Measurements from ENCODE around the gene PTGR3. TPM values are rescaled to one million over a fixed set of nuclear protein-coding genes. Genes with fewer than 3 reads are reported as not detected.

The PTGR3 gene
- total and polyA plus RNA-seq, 4 donors, result 10.1 to 22.2 (median 21.4) TPM

DNA sequence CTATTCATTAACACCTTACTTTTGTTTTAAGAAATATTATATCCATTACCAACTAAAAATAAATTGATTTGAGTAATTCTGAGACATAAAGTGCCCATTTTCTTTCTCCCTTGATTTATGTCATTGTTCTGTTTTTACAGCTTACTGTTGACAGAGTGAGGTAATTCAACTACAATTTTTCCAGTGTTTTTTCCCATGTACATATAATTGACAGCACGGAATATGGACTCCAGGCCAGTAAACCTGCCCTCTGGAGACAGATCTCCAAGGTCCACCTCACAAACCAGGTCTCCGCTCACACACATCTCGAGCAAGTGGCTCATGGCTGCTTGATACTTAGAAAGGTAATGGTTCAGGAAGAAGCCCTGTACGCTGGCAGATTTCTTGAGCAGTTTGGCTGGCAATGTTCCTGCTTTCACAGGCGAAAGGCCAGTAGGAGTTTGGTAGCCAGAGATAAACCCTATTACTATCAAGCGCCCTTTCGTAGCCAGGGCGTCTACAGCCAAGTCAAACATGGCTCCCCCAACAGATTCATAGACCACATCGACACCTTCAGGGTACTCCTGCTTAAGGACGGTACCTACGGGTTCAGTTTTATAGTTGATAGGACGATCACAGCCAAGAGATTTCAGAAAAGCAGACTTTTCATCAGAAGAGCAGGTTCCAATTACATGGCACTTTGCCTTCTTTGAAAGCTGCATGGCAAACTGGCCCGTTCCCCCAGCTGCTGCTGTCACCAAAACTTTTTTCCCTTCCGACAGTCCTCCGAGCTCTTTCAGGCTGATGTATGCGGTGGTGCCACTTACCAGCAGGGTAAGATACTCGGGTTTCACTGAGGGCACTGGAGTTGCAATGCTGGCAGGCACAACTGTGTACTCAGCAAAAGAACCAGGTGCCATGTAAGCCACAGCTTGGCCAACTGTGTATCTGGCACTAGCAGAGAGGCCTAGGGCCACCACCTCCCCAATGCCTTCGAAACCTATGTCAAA lies 7.4 kb downstream of the PTGR3 start:
- H3K4me1 ChIP-seq (ENCODE audit: control insufficient read depth in 5 of 5, insufficient read depth in 5 of 5, low read length in 5 of 5), result peaks cover 7 to 59% (median 19%) of the 10 kb centered on the region in 5 donors
- H3K27me3 ChIP-seq (ENCODE audit: control insufficient read depth in 3 of 3, insufficient read depth in 3 of 3, low read length in 2 of 3), result peaks cover 0 to 3% (median 0%) of the 10 kb centered on the region in 3 donors
- DNase-seq (no peak), ATAC-seq (ENCODE audit: insufficient read depth, low FRiP score) (no peak)
- no peaks in the 10 kb centered on the region for H3K9me3 ChIP-seq (ENCODE audit: control insufficient read depth in 4 of 4, insufficient read depth in 3 of 4, low read length in 3 of 4)
- H3K36me3 ChIP-seq (ENCODE audit: control insufficient read depth in 4 of 4, insufficient read depth in 4 of 4, low read length in 4 of 4), result peaks cover 8 to 26% (median 14%) of the 10 kb centered on the region in 4 donors
- H3K4me3 ChIP-seq, result no peak overlapping the region
- no peak overlapping the region for H3K9ac ChIP-seq (ENCODE audit: insufficient read depth in 1 of 2, low read length in 2 of 2)
- WGBS, 2 donors, result 96 to 97% methylated on average over 18 of the region's 18 CpGs
- no peak overlapping the region for H3K27ac ChIP-seq (ENCODE audit: low read depth in 1 of 2, low read length in 1 of 2)
- TF ChIP-seq, protein P1, sequence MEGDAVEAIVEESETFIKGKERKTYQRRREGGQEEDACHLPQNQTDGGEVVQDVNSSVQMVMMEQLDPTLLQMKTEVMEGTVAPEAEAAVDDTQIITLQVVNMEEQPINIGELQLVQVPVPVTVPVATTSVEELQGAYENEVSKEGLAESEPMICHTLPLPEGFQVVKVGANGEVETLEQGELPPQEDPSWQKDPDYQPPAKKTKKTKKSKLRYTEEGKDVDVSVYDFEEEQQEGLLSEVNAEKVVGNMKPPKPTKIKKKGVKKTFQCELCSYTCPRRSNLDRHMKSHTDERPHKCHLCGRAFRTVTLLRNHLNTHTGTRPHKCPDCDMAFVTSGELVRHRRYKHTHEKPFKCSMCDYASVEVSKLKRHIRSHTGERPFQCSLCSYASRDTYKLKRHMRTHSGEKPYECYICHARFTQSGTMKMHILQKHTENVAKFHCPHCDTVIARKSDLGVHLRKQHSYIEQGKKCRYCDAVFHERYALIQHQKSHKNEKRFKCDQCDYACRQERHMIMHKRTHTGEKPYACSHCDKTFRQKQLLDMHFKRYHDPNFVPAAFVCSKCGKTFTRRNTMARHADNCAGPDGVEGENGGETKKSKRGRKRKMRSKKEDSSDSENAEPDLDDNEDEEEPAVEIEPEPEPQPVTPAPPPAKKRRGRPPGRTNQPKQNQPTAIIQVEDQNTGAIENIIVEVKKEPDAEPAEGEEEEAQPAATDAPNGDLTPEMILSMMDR (IDR thresholded peaks at IDR 0.05; ENCODE audit: control extremely low read depth, extremely low read depth), result no peak

DNA sequence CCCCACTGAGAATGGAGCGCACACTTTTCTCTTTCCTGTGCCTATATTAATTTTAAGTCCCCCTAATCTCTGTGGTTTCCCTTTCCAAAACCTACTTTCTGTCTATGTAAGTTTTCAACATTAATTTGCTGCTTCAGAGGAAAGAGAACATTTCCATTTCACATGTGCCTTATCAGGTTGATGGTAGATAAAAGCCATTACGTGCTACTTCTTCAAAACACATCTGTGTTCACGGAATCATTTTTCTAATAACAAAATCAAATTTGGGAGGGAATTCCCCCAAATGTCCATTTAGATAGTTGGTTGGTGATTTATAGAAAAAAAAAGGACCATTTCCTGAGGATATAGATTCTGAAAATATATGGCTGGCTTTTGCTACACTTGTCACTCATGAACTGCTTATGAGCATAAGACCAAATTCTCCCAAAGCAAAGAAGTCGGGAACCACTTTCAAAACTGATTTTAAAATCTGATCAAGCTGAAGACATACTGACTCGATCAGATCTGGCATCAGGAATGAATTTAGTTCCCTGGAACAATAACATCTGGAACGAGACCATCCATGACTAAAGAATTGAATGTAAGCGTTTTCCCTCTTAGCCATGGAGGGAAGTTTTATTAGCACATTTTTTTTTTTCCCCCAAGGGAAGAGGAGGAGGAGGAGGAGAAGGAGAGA lies 8.2 kb downstream of the PTGR3 start:
- no peak overlapping the region for H3K4me3 ChIP-seq
- peaks cover 8 to 27% (median 14%) of the 10 kb centered on the region in 4 donors for H3K36me3 ChIP-seq (ENCODE audit: control insufficient read depth in 4 of 4, insufficient read depth in 4 of 4, low read length in 4 of 4)
- ATAC-seq (ENCODE audit: insufficient read depth, low FRiP score) (no peak), DNase-seq (no peak)
- TF ChIP-seq, protein P1 (IDR thresholded peaks at IDR 0.05; ENCODE audit: control extremely low read depth, extremely low read depth), result no peak
- WGBS, 2 donors, result 85 to 88% methylated on average over 7 of the region's 7 CpGs
- H3K9me3 ChIP-seq (ENCODE audit: control insufficient read depth in 4 of 4, insufficient read depth in 3 of 4, low read length in 3 of 4), result no peaks in the 10 kb centered on the region
- H3K9ac ChIP-seq (ENCODE audit: insufficient read depth in 1 of 2, low read length in 2 of 2), result no peak overlapping the region
- no peak overlapping the region for H3K27ac ChIP-seq (ENCODE audit: low read depth in 1 of 2, low read length in 1 of 2)
- peaks cover 0 to 3% (median 0%) of the 10 kb centered on the region in 3 donors for H3K27me3 ChIP-seq (ENCODE audit: control insufficient read depth in 3 of 3, insufficient read depth in 3 of 3, low read length in 2 of 3)
- H3K4me1 ChIP-seq (ENCODE audit: control insufficient read depth in 5 of 5, insufficient read depth in 5 of 5, low read length in 5 of 5), result peaks cover 7 to 52% (median 19%) of the 10 kb centered on the region in 5 donors

DNA sequence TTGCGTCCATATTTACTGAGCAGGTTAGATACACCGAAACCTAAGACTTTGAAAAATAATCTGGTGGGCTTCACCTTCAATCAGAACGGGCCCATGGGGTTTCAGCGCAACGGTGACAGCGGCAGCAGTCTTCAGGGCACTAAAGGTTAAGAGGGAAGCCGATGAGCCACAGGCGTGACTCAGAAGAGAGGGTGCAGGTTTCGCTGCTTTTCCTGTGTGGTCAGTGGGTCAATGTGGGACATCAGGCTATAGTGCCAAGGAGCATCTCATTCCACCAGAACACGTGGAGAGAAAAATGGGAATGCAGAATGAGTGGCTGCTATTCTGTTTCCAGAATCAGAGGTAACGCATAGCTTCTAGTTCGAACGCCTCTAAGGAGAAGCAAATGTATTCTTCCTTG lies 8.9 kb downstream of the PTGR3 start:
- DNase-seq (no peak), ATAC-seq (ENCODE audit: insufficient read depth, low FRiP score) (no peak)
- no peak overlapping the region for H3K4me3 ChIP-seq
- no peak overlapping the region for H3K27ac ChIP-seq (ENCODE audit: low read depth in 1 of 2, low read length in 1 of 2)
- WGBS, 2 donors, result 94 to 95% methylated on average over 13 of the region's 13 CpGs
- H3K4me1 ChIP-seq (ENCODE audit: control insufficient read depth in 5 of 5, insufficient read depth in 5 of 5, low read length in 5 of 5), result peaks cover 7 to 52% (median 19%) of the 10 kb centered on the region in 5 donors
- H3K9me3 ChIP-seq (ENCODE audit: control insufficient read depth in 4 of 4, insufficient read depth in 3 of 4, low read length in 3 of 4), result no peaks in the 10 kb centered on the region
- H3K36me3 ChIP-seq (ENCODE audit: control insufficient read depth in 4 of 4, insufficient read depth in 4 of 4, low read length in 4 of 4), result peaks cover 8 to 27% (median 14%) of the 10 kb centered on the region in 4 donors
- peaks cover 0 to 3% (median 0%) of the 10 kb centered on the region in 3 donors for H3K27me3 ChIP-seq (ENCODE audit: control insufficient read depth in 3 of 3, insufficient read depth in 3 of 3, low read length in 2 of 3)
- H3K9ac ChIP-seq (ENCODE audit: insufficient read depth in 1 of 2, low read length in 2 of 2), result no peak overlapping the region
- TF ChIP-seq, protein P1 (IDR thresholded peaks at IDR 0.05; ENCODE audit: control extremely low read depth, extremely low read depth), result no peak

Measured in lung (tissue), 12 donors.